ENCODE measurements around the gene FHIT.
"Not testable (repeated sequence)": the region's sequence is repeated elsewhere in the genome, so short reads cannot be mapped to it uniquely, and the experiment has no call there.

Gene FHIT

GRCh38 chr3:59940718-59941117 is 1310.5 kb downstream of the FHIT start:
- peak; percentile 36 for DNase-seq

DNA sequence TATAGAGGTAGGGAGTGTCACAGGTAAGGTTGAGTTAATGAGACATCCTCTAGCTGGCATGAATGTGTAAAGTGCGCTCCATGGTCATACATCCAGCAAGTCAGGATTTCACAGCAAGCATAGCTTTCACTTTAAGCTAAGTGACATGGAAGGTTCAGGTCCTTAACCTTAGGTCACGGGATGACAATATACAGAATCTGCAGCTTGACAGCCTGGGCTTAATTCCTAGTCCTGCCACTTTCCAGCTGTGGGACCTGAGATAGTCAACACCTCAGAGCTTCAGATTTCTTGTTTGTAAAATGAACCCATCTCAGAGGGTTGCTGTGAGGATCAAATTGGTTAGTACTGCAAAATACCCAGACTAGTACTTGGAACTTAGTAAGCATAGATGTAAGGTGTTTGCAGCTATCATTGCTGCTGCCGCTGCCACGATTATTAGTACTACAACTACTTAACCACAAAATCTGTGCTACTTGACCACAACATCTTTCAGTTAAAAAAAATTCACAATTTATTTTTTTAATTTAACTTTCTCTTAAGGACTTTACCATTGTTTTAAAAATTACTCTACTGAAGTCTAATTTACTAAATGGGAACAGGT is 1311.3 kb downstream of the FHIT start:
- DNase-seq, result no peak

- DNase-seq, result no peak
These were observed 1312.4 kb downstream of the FHIT start for GRCh38 chr3:59938828-59939227.

DNA sequence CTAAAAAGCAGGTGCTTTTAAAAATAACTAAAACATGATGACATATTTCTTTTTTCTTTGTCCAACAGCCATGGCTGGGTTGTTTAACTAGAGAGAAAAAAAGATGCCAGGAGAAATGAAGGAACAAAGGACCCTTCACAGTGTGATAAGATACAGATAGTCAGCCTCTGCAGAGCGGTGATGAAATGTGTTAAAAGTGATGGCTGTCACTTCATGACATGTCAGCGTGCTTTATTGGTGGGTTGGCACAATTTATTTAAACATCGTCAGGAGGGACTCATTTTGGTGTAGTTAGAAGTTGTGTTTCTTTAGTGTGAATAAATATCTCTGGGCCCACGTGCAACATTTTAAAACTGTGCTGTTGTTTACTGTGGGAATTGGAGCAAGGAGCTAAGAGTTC is 1314.1 kb downstream of the FHIT start:
- DNase-seq, result no peak

DNA sequence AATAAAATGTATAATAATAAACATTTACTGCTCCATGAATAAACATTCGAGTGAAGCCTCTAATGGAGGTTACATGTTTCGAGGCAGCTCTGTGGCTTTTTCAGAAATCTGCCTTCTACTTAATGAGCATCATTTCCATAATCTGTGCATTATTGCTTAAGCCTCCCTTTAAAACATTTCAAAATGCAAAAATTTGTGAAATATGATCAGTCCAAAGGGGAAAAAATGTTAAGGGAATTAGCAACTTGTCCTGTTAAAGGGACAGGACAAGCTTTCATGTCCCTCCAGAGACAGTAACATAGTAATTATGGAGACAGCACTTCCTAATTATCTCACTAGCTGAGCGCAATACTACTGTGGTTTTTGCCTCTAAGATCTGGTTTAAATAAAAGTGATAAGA is 1314.8 kb downstream of the FHIT start:
- peak; percentile 19 for DNase-seq

- no peak for DNase-seq
These were observed 1316.2 kb downstream of the FHIT start for GRCh38 chr3:59935025-59935424.

DNA sequence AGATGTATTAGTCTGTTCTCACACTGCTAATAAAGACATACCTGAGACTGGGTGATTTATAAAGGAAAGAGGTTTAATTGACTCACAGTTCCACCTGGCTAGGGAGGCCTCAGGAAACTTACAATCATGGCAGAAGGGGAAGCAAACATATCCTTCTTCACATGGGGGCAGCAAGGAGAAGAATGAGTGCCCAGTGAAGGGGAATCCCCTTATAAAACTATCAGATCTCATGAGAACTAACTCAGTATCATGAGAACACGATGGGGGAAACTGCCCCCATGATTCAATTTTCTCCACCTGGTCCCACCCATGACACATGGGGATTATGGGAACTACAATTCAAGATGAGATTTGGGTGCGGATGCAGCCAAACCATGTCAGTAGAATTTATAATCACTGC is 1316.7 kb downstream of the FHIT start:
- DNase-seq, result not testable (repeated sequence)

DNA sequence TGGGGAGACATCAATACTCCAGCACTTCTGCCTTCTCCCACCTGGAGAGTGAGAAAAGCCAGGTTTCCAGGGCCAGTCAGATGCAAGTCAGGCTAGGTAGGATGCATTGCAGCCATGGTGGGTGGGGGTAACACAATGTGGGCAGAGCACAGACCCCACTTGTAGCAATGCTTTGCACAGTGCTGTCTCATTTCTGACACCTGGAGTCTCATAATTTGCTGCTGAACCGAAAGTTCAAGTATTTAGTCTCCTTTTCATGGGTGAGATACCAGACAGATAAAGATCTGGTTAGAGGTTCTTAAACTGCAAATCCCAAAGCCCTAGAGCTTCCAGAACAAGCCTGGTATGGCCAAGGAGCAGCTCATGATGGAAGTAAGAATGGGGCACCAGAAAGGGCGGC is 1321.1 kb downstream of the FHIT start:
- no peak for DNase-seq

DNA sequence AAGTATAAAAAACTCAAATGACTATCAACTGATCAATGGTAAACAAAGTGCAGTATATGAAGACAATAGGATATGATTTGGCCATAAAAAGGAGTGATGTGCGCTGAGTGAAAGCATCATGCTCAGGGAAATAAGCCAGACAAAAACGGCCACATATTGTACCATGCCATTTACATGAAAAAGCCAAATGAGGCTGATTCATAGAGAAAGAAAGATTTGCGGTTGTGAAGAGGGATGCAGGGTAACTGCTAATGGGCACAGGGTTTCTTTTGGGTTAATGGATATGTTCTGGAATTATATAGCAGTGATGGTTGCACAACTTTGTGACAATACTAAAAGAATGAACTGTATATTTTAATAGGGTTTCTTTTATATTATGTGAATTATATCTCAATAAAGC is 1324.2 kb downstream of the FHIT start:
- no peak for DNase-seq

DNA sequence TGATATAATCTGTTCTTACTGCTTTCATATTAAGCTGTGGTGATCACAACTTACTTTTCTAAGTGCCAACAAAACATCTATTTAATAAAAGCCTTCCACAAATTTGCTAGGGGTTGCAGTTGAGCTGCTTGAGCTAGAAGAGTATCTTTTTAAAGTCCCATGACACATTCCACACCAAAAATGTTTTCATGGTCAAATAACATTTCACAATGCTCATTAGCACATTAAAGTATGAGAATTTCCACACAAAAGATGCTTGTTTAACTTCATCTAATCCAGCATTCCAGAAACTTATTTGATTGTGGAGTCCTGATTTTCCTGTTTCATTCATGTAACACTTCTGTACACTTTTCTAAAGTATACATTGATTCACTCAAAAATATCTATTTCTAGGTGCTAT is 1325.3 kb downstream of the FHIT start:
- no peak for DNase-seq

DNA sequence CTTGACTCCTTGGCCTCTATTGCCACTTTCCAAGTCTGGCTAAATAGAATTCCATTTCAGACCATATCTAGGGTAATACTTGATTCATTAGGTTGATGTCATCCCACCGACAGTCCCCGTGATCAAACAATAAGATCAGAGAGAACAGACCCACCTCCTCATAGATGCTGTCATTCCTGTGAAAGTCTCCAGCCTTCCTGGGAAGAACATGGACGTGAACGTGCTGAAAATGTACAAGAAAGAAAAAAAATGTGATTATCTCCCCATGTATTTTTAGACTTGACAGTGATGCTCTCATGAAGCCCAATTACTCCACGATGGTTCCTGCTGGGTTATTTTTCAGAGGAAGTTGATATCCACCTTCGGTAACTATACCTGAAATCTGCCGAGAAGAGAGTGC is 1329.1 kb downstream of the FHIT start:
- DNase-seq, result no peak

DNA sequence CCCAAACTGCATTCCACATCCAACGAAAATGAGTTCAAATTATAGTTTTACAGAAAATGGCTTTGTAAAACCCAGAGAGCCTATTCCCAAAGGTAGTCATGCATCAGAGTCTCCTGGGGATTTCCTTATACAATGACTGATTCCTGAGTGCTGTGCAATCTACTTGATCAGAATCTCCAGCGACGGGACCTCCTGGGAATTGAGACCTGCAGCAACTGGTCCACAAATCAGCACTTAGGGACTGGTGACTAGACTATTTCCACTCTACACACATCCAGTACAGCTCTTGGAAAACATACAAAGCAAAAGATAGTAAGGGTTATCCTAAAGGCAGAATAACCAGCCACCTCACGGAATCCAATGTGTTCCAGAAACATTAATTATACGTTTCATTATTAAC is 1330.4 kb downstream of the FHIT start:
- no peak for DNase-seq

DNA sequence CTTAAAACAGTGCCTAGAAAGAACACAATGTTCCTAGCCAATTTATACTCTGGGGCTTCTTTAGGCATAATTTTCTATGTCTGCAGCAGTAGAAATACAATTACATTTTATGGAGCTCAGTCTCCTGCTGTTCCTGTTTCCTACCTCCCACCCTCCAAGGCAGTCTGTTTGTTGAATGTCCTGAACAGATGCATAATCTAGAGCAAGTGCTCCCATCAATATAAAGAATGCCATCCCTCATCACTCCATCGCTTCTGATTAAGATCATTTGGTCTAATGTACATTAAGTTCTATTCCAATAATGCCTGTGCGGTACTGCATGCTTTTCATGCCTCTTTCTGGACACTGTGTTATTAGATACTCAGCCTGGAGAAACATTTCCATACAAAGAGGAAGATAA is 1331.7 kb downstream of the FHIT start:
- no peak for DNase-seq

DNA sequence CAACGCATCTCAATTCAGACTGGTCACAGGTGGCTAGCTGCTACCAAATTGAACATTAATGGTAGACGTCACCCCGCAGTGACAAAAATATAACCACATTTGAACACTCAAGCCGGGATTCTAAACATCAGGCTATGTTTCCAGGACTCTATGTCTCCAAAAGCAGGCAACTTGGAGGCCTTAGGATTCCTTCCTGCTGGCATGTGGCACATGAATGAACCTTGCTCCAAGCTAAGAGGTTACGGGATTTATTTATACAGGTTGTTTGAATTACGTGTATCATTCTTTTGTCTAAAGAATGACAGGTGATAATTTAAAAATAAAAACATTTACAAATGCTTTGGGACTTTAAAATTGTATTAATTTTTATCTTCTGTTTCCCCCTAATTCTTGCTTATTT is 1337.0 kb downstream of the FHIT start:
- no peak for DNase-seq

DNA sequence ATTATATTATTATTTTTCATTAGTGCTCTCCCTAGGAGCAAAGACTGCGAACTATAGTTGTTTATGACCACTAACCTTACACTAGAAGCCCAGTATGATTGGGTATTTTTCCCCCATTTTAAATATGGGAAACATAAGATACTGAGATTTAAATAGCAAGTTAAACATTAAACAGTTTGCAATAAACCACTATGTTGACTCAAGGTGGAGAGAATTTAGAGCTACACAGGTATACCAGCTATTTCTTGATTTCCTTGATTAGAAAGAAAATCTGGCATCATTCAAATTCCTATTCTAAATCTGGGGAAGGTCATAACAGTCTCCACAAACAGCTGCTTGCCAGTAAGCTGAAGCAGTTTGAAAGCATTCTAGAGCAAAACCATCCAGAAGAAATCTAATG is 1337.6 kb downstream of the FHIT start:
- no peak for DNase-seq

DNA sequence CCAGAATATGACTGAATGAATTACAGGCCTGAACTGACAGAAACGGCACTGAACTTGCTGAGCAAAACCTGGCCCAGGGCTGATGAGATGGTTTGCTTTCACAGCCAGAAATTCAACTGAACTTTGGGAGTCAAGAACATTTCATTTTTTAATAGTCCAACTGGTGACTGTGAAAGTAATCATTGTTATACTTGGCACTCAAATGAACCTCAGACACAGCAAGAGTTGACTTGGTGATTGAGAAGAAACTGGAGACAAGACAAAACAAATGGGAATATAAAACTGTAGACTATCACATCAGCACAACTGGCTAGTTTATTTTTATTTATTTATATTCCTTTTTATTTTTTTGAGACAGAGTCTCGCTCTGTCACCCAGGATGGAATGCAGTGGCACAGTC is 1342.6 kb downstream of the FHIT start:
- DNase-seq, result no peak

GRCh38 chr3:59908280-59908679 is 1343.0 kb downstream of the FHIT start:
- no peak for DNase-seq

GRCh38 chr3:59904296-59904695 is 1347.0 kb downstream of the FHIT start:
- no peak for DNase-seq

DNA sequence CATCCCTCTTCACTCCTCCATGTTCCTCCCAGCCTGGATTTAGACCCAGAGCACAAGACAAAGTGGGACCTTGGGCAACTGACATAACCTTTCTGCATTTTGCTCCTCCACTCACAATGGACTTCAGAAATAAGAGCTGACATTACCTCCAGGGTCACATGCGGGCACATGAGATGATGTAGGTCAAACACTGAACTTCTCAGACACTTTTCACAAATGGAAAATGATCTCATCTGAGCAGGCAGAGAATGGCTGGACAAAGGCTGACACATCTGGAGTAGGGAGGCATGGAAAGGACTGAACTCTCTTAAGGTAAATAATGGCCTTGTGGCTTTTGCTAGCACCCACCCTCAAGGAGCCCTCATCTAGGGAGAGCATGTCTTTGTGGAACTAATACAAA is 1352.2 kb downstream of the FHIT start:
- no peak for DNase-seq

DNA sequence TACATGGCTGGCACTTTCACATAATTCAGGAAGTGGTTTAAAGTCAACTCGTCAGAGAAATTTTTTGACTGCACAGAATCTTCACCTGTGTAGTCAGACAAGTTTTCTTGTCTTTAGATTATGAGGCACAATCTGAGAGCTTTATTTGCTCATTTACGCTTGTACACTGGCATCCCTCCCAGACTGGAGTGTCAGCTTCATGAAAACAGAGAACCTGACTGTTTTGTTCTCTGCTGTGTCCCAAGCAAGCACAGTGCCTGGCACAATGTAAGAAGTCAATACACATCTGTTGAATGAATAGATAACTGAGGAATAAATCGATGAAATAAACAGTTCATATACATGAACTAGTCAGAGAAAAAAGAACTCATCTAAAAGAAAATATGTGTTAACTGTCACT is 1355.3 kb downstream of the FHIT start:
- DNase-seq, result no peak

DNA sequence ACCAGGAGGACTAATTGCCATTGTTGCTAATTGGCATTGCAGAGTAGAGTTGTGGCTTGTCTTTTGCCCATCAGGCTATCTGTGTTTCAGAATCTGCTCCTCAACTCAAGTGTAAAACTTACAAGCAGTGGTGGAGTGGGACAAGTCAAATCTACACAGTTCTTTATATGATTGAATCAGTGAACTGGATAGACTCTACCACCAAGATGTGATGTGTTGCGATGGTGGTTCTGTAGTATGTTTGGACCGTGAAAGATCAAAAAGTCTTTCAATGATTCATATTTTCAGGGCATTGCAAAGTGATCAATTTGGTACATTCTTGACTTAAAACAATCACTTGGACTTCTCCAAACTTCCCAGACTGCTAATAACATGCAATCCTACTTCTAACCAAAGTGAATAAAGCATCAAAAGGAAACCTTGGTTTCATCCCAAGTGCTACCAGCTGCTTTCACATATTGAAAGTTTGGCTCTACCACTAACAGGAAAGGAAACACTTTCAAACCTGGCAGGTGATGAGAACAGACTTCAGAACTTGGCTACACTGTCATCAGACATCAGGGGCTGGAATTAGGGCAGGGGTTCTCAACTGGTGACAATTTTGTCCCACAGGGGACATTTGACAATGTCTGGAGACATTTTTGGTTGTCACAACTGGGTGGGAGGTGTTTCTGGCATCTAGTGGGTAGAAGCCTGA is 1356.7 kb downstream of the FHIT start:
- DNase-seq, result no peak

DNA sequence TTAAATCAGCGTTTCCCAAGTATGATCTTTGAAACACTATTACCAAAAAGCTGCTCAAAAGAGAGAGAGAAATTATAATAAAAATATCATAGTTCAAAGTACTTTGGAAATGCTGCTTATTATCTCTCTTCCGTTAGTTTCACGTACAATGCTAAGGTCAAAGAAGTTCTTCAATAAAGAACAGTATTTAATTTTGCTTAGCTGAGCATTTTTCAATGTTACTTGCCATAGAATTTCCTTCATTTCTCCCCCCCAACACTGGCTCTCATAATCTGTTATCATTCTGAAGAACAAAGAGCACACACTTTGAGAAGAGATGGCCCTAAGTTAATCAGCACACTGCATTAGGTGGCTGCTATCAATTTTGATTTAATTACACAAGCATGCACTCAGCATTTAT is 1360.6 kb downstream of the FHIT start:
- no peak for DNase-seq

GRCh38 chr3:59886790-59887189 is 1364.5 kb downstream of the FHIT start:
- DNase-seq, result no peak

DNA sequence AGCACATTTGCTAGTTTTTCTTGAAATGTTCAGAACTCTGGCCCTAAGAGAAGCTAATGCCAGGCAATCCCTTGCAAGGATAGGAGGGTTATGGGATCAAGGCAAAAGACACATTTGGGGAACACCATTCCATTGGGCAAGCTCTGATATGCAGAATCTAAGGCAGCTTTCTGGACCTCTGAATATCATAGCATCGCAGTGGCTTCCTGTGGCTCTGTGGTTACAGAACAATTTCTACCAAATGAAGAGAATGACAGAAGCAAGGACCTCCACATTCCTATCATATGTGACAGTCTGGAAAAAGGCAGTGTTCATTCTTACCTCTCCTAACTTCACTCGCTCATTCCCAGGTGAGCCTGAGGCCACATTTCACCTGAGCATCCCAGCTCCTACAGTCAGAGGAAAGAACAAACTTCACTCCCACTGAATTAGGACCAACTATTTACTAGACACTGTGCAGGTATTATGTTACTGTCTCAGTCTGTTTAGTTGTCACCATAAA is 1365.3 kb downstream of the FHIT start:
- peak; percentile 66 for DNase-seq

- peak; percentile 29 for DNase-seq
These were observed 1366.2 kb downstream of the FHIT start for GRCh38 chr3:59885101-59885500.
